ENCODE data around the gene PLXNA2. TPM values are rescaled to one million over a fixed set of nuclear protein-coding genes. Genes with fewer than 3 reads are reported as not detected.

PLXNA2 gene
- total RNA-seq, 1 donor from 2014 or later: 0.82 TPM

- Mint-ChIP-seq H3K27ac (no peak overlapping the region), H3K4me1 (no peaks in the 10 kb centered on the region), H3K4me3 (no peak overlapping the region), H3K36me3 (ENCODE audit: low read depth) (no peaks in the 10 kb centered on the region), H3K27me3 (no peaks in the 10 kb centered on the region), H3K9me3 (no peaks in the 10 kb centered on the region)
- TF ChIP-seq CTCF (IDR thresholded peaks at IDR 0.05): no peak
- DNase-seq (no peak), ATAC-seq (ENCODE audit: low read depth) (no peak)
- ChIA-PET CTCF (interaction anchor here (1.2 kb wide), 1 partner anchor 20 kb away, joined by 5 read pairs; no protein-coding TSS in a partner anchor), POLR2A (no interaction called here)
- intact Hi-C loops (cut with micrococcal nuclease): no loop called here
Measured at GRCh38 chr1:208112401-208112800, 131.8 kb downstream of the PLXNA2 start.

DNA sequence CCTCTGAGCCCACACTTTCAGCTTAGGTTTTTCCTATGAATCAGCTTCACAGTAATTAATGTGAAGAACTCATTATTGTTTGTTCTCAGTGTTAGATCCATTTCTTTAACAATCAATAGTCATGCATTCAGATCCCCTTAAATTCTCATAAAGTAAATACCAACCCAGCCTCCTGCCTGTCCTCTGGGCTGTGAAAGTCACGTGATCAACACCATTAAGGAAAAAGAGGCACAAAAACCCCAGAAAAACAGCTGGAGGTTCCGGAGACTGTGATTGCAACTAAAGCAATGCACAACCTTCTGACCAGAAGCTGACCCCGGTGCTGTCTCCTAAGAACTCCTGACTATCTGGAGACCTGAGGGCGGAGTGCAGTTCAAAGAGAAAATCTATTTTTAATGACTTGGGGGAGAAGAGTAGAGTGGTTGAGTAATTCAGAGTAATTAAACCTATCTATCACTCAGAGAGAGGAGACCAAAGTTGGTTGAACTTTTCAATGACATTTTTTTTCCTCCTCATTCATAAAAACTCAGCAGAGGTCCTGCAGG is 132.5 kb downstream of the PLXNA2 start:
- ChIA-PET POLR2A (no interaction called here), CTCF (no interaction called here)
- no peaks in the 10 kb centered on the region for H3K9me3 Mint-ChIP-seq
- H3K27ac Mint-ChIP-seq: no peak overlapping the region
- DNase-seq (no peak), ATAC-seq (ENCODE audit: low read depth) (no peak)
- intact Hi-C loops (cut with micrococcal nuclease): no loop called here
- H3K4me1 Mint-ChIP-seq: no peaks in the 10 kb centered on the region
- no peak for TF ChIP-seq CTCF (IDR thresholded peaks at IDR 0.05)
- no peak overlapping the region for H3K4me3 Mint-ChIP-seq
- H3K36me3 Mint-ChIP-seq (ENCODE audit: low read depth): no peaks in the 10 kb centered on the region
- H3K27me3 Mint-ChIP-seq: no peaks in the 10 kb centered on the region

GRCh38 chr1:208110296-208110695 is 133.9 kb downstream of the PLXNA2 start:
- H3K27ac Mint-ChIP-seq: no peak overlapping the region
- intact Hi-C loops (cut with micrococcal nuclease): no loop called here
- CTCF ChIA-PET: interaction anchor here (0.6 kb wide), 1 partner anchor 134 kb away, joined by 3 read pairs; the partner anchor contains the start of gene PLXNA2

GRCh38 chr1:208108646-208109330 is 135.4 kb downstream of the PLXNA2 start:
- POLR2A ChIA-PET: no interaction called here
- no peak for DNase-seq
- H3K9me3 Mint-ChIP-seq: no peaks in the 10 kb centered on the region
- CTCF ChIA-PET: no interaction called here
- peaks cover 4% of the 10 kb centered on the region for H3K27me3 Mint-ChIP-seq
- intact Hi-C loops (cut with micrococcal nuclease): no loop called here
- H3K4me3 Mint-ChIP-seq: no peak overlapping the region
- H3K4me1 Mint-ChIP-seq: no peaks in the 10 kb centered on the region
- no peak for TF ChIP-seq CTCF (IDR thresholded peaks at IDR 0.05)
- no peak for ATAC-seq (ENCODE audit: low read depth)
- H3K27ac Mint-ChIP-seq: no peak overlapping the region
- H3K36me3 Mint-ChIP-seq (ENCODE audit: low read depth): no peaks in the 10 kb centered on the region

More at GRCh38 chr1:208110296-208110695, 133.9 kb downstream of the PLXNA2 start:
- DNase-seq (no peak), ATAC-seq (ENCODE audit: low read depth) (no peak)
- POLR2A ChIA-PET: no interaction called here
- Mint-ChIP-seq H3K9me3 (no peaks in the 10 kb centered on the region), H3K27me3 (no peaks in the 10 kb centered on the region), H3K4me1 (no peaks in the 10 kb centered on the region), H3K36me3 (ENCODE audit: low read depth) (no peaks in the 10 kb centered on the region), H3K4me3 (no peak overlapping the region)
- TF ChIP-seq CTCF (IDR thresholded peaks at IDR 0.05): no peak

DNA sequence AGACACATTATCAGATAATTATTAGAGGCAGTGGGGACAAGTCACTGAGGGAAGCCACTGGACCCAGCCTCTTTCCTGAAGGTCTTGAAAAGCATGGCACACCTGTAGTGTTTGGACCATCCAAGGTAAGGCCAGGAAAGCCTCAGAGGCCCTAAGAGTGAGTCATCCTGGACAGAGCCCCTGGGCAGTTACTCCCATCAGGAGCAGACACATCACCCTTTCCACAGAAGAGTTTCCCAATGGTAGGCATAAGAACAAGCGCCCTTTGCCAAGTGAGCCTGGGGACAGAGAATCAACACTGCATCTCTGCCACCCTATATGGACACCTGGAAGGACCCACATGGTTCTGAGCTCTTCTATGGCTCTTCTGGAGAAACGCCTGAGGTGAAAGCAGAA is 136.0 kb downstream of the PLXNA2 start:
- no peak for TF ChIP-seq CTCF (IDR thresholded peaks at IDR 0.05)
- POLR2A ChIA-PET: no interaction called here
- no peaks in the 10 kb centered on the region for H3K36me3 Mint-ChIP-seq (ENCODE audit: low read depth)
- CTCF ChIA-PET: no interaction called here
- H3K9me3 Mint-ChIP-seq: no peaks in the 10 kb centered on the region
- H3K27ac Mint-ChIP-seq: no peak overlapping the region
- peaks cover 4% of the 10 kb centered on the region for H3K27me3 Mint-ChIP-seq
- intact Hi-C loops (cut with micrococcal nuclease): no loop called here
- DNase-seq (no peak), ATAC-seq (ENCODE audit: low read depth) (no peak)
- H3K4me1 Mint-ChIP-seq: no peaks in the 10 kb centered on the region
- no peak overlapping the region for H3K4me3 Mint-ChIP-seq

All from activated B cell treated with CpG ODN at 0.5 μM for 24 hours (primary cell).